Lower leg skin (tissue), 4 donors: ENCODE measurements around the gene OGDHL. TPM values are rescaled to one million over a fixed set of nuclear protein-coding genes. Genes with fewer than 3 reads are reported as not detected.
"Not testable (repeated sequence)": the region's sequence is repeated elsewhere in the genome, so short reads cannot be mapped to it uniquely, and the experiment has no call there.

Source experiments
- DNase-seq, 2 donors: peaks; one replicate each; pipeline ENCODE4 v3.0.0-alpha.2; 2019; ENCODE audit warnings: low spot score in 2 of 2
- H3K4me3 ChIP-seq: fragments of 200-600 bp; sonication (generic); 2 replicates; pipeline ENCODE4 v1.5.1; 2017; ENCODE audit warnings: mild to moderate bottlenecking, low read depth; ENCODE audit not compliant: poor library complexity, severe bottlenecking
- POLR2A ChIP-seq, 2 donors: fragments of 450-650 bp; IDR thresholded peaks; one replicate each; pipeline ENCODE4 v1.6.1; 2016 to 2017; ENCODE audit warnings: antibody characterized with exemption in 2 of 2, mild to moderate bottlenecking in 1 of 2, moderate library complexity in 1 of 2
- WGBS, 2 donors: methylation state at CpG; one replicate each; pipeline ENCODE4 v1.1.5; 2018; 5-methylcytosine and 5-hydroxymethylcytosine counted together
- intact Hi-C: fragments of 100-400 bp; cut with DNase I; formaldehyde crosslinking; loops from one replicate; pipeline ENCODE4 v1.15.0; 2023; ENCODE audit warnings: low total_unique reads
- total RNA-seq, 4 donors: library from RNA; depleted of rRNA; stranded (reverse); fragments of >200 nt; gene quantifications; one replicate each; pipeline ENCODE4 v1.1.0, GENCODE V29; 2016
- TF ChIP-seq, protein P1 (sequence below), 3 donors: fragments of 450-650 bp; IDR thresholded peaks; one replicate each; pipeline ENCODE4 v1.5.1; 2016; ENCODE audit warnings: antibody characterized with exemption in 3 of 3, mild to moderate bottlenecking in 3 of 3, moderate library complexity in 2 of 3

OGDHL gene
- total RNA-seq, 4 donors from 2014 or later, result 0.10 to 0.16 TPM; not detected in 2

GRCh38 chr10:49735848-49736563 lies 26.1 kb downstream of the OGDHL start:
- DNase-seq, result peak in 1 of 2 donors; percentile 75
- no peak overlapping the region for H3K4me3 ChIP-seq
- 91 to 95% methylated on average over 16 to 23 of the region's 23 CpGs for WGBS, 2 donors
- intact Hi-C loops, result no loop called here
- no peak for TF ChIP-seq POLR2A (IDR thresholded peaks at IDR 0.05)
- TF ChIP-seq, protein P1, sequence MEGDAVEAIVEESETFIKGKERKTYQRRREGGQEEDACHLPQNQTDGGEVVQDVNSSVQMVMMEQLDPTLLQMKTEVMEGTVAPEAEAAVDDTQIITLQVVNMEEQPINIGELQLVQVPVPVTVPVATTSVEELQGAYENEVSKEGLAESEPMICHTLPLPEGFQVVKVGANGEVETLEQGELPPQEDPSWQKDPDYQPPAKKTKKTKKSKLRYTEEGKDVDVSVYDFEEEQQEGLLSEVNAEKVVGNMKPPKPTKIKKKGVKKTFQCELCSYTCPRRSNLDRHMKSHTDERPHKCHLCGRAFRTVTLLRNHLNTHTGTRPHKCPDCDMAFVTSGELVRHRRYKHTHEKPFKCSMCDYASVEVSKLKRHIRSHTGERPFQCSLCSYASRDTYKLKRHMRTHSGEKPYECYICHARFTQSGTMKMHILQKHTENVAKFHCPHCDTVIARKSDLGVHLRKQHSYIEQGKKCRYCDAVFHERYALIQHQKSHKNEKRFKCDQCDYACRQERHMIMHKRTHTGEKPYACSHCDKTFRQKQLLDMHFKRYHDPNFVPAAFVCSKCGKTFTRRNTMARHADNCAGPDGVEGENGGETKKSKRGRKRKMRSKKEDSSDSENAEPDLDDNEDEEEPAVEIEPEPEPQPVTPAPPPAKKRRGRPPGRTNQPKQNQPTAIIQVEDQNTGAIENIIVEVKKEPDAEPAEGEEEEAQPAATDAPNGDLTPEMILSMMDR (IDR thresholded peaks at IDR 0.05), result no peak

GRCh38 chr10:49735161-49735560 lies 27.0 kb downstream of the OGDHL start:
- peak in 1 of 2 donors; percentile 79 for DNase-seq
- no peak overlapping the region for H3K4me3 ChIP-seq
- intact Hi-C loops, result no loop called here
- 46 to 74% methylated on average over 11 of the region's 11 CpGs for WGBS, 2 donors
- TF ChIP-seq, protein P1 (IDR thresholded peaks at IDR 0.05), result no peak
- TF ChIP-seq POLR2A (IDR thresholded peaks at IDR 0.05), result no peak

DNA sequence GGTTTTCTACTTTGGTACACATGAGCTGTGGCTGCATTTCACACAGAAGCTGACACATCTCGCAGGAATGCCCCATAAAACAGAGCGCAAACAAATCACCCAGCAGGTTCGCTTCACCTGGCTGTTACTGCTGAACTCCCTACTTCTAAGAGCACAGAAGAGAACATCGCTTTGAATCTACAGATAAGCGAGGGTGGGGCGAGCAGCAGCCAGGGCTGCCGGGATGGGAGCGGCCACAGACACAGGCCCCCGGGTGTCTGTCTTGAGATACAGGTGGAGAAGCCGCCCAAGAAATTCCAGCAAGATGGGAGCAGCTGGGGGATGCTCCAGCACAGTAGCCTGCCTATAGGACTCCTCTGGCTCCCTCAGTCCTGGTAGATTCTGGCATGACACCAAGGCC lies 27.4 kb downstream of the OGDHL start:
- no peak overlapping the region for H3K4me3 ChIP-seq
- intact Hi-C loops, result no loop called here
- WGBS, 2 donors, result 45 to 61% methylated on average over 10 of the region's 10 CpGs
- TF ChIP-seq, protein P1 (IDR thresholded peaks at IDR 0.05), result no peak
- no peak for TF ChIP-seq POLR2A (IDR thresholded peaks at IDR 0.05)
- DNase-seq, result peak in 1 of 2 donors; percentile 76

DNA sequence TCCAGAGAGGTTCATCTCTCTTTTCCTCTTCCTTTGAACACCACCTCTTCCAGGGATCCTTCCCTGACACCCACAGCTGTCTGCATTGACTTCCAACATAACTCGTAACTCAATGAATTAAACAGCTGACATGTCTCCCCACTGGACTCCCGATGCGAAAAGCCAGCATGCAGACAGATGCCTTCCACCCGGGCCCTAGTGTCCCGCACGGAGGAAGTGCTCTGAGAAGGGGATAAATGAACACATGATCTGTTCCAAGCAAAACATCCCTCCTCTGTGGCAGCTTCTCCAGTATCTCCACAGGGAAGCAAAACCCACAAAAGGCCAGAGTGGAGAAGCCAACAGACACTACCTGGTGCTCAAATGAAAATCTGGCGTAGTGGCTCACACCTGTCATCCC lies 28.3 kb downstream of the OGDHL start:
- intact Hi-C loops, result no loop called here
- no peak for DNase-seq
- WGBS, 2 donors, result 78% methylated on average over 7 of the region's 7 CpGs
- H3K4me3 ChIP-seq, result no peak overlapping the region
- no peak for TF ChIP-seq POLR2A (IDR thresholded peaks at IDR 0.05)
- TF ChIP-seq, protein P1 (IDR thresholded peaks at IDR 0.05), result no peak

GRCh38 chr10:49726593-49726992 lies 35.5 kb downstream of the OGDHL start:
- TF ChIP-seq POLR2A (IDR thresholded peaks at IDR 0.05), result no peak
- TF ChIP-seq, protein P1 (IDR thresholded peaks at IDR 0.05), result no peak
- no peak for DNase-seq
- H3K4me3 ChIP-seq, result no peak overlapping the region
- 67 to 71% methylated on average over 2 of the region's 2 CpGs for WGBS, 2 donors
- intact Hi-C loops, result no loop called here

- peak in 1 of 2 donors; percentile 52 for DNase-seq
- H3K4me3 ChIP-seq, intact Hi-C loops: not testable (repeated sequence)
- 86 to 91% methylated on average over 6 to 7 of the region's 7 CpGs for WGBS, 2 donors
Observed at GRCh38 chr10:49715157-49715556, 47.0 kb downstream of the OGDHL start.
